GM21786 (cell line): Measurements from ENCODE around the gene KLHL36.

ENCODE experiments used
- ATAC-seq: cut with Tn5 transposase; IDR thresholded peaks from one replicate; pipeline ENCODE4 v1.9.1; 2021; ENCODE audit not compliant: unreplicated experiment

Gene KLHL36

GRCh38 chr16:84647828-84648594, at the start of gene KLHL36:
KLHL36 (plus strand) TSS chr16:84648511; CDS start chr16:84650868, 2,357 bp downstream.
- peak; percentile 76 for ATAC-seq

DNA sequence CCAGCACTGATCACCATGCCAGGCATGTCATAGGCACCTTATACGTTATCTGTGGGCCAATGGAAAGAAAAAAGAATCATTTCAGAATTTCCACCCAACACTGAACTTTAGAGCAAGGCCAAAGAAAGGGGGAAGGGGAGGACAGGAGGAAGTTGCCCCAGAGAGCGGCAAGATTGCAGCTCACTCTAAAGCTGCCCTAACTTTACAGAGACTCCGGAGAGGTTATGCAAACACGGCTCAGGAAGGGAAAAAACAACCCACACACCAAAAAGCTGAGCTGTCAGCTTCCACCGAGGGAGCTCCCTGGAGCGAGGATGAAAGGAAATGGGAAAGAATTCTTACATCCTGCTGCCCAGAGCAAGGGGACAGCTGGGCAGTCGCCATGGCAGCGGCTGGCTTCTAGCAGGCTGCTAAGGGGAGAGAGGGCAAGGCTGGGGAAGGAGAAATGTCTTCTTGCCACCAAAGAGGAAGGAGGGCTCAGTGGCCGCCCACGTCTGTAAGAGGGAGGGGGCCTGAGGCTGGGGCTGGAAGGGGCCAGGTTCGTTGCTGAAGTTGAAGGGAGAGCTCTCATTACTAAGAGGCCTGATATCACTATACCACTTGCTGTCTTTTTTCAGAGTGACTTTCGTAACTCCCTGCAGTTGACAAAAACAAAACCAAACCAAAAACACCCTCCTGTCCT, 48.6 kb upstream of the KLHL36 start:
- no peak for ATAC-seq

DNA sequence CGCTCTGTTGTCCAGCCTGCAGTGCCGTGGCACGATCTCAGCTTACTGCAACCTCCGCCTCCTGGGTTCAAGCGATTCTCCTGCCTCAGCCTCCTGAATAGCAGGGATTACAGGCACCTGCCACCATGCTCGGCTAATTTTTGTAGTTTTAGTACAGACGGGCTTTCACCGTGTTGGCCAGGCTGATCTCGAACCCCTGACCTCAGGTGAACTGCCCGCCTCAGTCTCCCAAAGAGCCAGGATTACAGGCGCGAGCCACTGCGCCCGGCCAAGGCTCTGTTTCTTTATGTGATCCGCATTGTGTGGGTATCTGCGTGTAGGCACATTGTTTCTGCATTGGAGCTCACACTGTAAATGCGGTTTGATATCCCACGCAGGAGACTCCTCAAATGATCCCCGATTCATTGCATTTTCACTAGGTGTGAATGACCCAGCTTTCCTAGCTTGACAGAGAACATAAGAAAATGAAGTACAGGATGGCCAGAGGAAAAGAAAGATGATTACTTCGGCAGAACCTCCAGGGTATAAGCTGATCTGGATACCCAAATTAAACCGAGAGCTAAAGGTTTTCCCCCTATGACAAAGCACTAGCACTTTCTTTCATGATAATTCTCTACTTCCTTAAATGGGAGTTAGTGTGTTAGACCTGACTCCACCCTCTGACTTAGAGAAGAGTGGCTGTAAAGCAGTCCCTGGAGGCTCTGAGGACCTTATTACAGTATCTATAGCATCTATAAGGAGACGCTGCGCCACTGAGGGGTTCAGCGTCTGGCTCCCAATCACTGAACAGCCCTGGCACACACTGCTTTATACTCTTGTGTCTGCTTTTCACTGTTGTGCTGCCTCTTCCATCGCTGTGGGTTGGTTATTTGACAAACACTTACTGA, 47.7 kb upstream of the KLHL36 start:
- peak; percentile 75 for ATAC-seq

DNA sequence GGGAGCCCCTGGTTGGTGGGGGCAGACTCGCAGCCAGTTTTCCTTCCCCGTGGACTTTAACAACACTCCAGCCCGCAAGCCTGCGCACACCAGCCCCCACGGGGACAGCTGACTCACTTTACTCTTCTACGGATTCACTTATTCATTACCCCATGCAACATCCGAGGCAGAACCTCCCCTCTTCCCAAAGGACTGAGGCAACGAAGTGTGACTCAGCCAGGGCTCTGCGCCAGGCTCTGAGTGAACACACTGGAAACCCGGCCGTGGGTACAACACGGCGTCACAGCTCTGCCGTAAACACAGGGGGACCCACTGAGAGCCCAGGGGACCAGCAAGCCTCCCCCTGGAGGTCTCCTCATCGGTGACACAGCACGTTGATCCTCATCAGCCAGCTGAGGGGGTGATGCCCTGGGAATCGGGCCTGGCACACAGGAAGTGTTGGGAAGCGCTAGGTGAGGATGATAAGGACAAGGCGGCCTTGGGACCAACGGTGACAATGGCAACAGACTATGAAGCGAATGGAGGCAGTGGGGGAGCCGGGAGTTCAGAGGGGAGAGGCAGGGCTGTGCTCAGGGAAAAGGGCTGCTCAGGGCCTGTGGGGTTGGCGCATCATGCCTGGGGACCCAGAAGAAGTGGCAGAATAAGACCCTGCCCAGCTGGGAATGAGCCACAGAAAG, 45.0 kb upstream of the KLHL36 start:
- ATAC-seq, result no peak

DNA sequence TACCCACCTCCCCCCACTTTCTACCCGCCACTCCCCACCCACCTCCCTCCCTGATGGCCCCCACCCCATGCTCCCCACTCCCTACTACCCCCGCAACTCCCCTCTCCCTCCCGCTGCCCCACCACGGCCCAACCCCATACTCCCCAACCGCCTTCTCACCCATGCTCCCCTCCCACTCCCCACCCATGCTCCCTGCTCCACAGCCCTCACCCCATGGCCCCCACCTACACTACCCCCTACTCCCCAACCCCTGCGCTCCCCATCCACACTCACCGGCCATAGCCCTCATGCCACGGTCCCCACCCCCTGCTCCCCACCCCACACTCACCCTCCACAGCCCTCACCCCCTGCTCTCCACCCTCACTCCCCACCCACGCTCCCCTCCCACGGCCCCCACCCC, 44.4 kb upstream of the KLHL36 start:
- ATAC-seq, result no peak

- ATAC-seq, result no peak
These were observed 43.8 kb upstream of the KLHL36 start for GRCh38 chr16:84604477-84605013.

DNA sequence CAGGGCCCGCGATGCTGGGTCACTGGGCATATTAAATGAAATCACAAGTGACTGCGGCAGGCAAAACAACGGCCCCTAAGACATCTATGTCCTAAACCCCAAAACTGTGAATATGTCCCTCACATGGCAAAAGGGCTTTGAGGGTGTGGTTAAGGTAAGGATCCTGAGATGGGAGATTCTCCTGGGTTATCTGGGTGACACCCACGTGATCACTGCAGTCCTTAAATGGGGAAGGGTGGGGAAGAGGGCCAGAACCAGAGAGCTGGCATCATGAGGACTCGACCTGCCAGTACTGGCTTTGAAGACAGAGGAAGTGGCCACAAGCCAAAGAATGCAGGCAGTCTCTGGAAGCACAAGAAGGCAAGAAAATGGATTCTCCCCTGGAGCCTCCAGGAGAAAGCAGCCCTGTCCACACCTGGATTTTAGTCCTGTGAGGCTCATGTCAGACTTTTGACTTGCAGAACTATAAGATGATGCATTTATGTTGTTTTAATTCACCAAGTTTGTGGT, 42.9 kb upstream of the KLHL36 start:
- no peak for ATAC-seq

GRCh38 chr16:84606081-84606875, 42.0 kb upstream of the KLHL36 start:
- ATAC-seq, result no peak

DNA sequence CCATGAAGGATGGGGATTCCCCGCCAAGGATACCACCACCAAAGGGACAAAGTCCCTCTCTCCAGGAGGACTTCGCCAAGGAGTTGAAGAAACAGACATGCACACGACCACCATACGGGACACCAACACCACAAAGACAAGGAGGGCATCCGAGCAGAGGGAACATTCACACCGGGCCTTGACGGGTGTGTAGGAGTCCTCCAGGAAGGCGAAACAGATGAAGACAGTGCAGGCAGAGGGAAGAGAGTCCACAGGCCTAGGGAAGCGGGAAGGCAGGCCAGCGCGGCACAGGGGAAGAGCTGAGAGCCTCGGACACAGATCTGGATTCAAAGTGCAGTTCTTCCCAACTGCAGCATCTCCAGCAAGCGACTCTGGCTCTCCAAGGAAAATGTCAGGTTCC, 41.2 kb upstream of the KLHL36 start:
- ATAC-seq, result no peak

DNA sequence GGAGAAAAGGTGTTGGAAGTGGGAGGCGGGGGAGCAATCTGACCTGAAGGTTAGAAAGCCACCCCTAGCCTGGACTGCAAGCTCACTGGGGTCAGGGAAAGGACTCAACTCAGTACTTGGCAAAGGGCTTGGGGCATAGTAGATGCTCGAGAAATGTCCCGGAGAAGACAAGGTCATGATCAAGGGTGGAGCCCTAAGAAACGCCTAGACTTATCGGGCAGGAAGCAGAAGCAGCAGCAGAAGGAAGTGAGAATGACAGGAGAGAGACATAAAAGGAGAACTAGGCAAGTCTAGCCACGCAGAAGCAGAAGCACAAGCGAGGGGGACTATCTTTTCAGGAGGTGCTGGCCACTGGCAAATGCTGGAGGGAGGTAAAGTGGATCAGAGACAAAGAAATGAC, 40.6 kb upstream of the KLHL36 start:
- peak; percentile 53 for ATAC-seq

DNA sequence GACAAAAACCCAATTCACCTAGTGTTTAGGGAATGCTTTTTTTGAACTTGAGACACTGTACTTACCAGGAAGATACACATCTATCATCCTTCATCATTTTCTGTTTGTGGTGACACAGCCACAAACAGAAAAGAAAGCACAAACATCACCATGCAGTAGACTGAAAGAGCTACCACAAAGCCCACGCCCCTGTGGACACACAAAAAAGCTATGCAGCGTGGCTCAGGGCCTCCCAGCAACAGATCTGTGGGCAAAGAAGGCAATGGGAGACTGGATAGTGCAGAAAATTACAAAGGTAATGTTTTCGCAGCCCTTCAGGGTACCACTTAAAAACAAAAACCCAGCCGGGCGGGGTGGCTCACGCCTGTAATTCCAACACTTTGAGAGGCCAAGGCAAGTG, 40.0 kb upstream of the KLHL36 start:
- no peak for ATAC-seq

GRCh38 chr16:84609563-84610177, 38.6 kb upstream of the KLHL36 start:
- ATAC-seq, result no peak

GRCh38 chr16:84610376-84610775, 37.9 kb upstream of the KLHL36 start:
- ATAC-seq, result no peak

GRCh38 chr16:84611041-84611440, 37.3 kb upstream of the KLHL36 start:
- no peak for ATAC-seq

GRCh38 chr16:84612686-84613085, 35.6 kb upstream of the KLHL36 start:
- no peak for ATAC-seq

DNA sequence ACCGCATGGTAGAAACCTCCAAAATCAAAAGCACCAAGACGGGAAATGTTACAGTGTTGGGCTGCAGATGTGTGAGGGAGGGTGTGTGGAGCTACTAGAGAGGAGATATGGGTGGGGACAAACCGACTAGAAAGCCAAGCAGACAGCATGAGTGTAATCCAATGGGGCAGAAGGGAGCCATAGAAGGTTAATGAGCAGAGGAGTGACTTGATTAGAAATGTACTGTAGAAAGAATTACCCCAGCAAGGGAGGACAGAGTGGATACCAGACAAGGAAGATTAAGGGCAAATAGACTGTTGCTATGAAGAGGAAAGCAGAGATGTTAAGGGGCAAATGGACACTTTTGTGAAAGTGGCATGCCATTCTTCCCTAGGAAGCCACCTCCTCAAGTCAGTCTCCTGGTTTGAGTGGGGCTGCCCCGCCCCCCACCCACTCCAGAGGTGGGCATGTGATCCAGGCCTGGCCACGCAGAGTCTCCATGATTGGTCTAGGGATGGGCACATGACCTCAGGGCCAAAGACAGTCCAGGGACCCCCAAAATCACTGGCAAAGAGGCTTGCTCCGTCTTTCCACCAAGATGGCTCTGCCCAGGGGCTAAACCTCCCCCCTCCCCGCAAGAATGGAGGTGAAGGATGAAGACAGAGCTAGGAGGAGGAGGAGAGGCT, 34.8 kb upstream of the KLHL36 start:
- no peak for ATAC-seq

DNA sequence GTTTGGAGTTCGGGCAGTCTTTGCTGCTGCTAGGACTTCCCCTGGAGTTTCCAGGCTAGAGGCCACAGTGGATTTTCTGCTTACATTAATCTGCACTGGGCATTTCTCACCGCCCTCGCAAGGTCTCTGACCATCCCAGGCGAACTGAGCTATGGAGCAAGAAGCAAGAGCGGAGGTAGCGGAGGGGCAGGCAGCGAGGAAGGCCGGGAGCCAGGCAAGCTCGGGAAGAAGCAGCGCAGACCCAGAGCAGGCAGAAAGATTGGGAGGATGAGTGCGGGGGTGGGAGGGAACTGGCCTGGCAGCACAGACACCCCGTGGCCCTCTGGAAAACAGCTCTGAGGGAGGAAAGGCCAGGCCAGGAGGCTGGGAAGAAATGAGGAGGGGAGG, 34.2 kb upstream of the KLHL36 start:
- ATAC-seq, result no peak

DNA sequence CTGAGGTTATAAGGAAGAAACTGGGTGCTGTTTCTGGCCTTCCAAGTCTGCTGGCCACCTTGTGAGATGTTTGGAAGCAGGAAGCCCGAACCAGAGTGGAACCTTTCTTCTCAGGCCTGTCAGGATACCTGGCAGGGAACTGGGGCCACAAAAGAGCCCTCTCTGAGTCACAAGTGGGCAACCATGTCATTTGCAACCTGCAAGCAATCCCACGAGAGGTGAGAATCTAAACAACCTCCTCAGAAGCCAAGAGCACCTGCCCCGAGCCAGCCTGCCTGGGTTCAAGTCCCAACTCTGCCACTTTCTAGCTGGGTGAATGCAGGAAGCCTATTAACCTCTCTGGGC, 33.7 kb upstream of the KLHL36 start:
- ATAC-seq, result no peak
